ACC112 (cell line): ENCODE data around the gene TMEM120A.

Experiments used
- H2AFZ ChIP-seq: fragments of 200-600 bp; sonication (generic); one replicate; pipeline ENCODE4 v1.6.0; 2017; ENCODE audit warnings: antibody characterized with exemption, low read length; ENCODE audit not compliant: unreplicated experiment
- H3K27ac ChIP-seq: fragments of 200-600 bp; sonication (generic); 2 replicates; pipeline ENCODE4 v1.5.1; 2014; ENCODE audit warnings: low read depth, mild to moderate bottlenecking, antibody characterized with exemption, low read length, moderate library complexity
- H3K27me3 ChIP-seq: fragments of 200-600 bp; sonication (generic); 2 replicates; pipeline ENCODE4 v1.6.1; 2014; ENCODE audit warnings: mild to moderate bottlenecking, antibody characterized with exemption, low read length, moderate library complexity, mixed read lengths; ENCODE audit not compliant: insufficient read depth
- H3K36me3 ChIP-seq: fragments of 200-600 bp; sonication (generic); 2 replicates; pipeline ENCODE4 v1.6.1; 2016; ENCODE audit warnings: mild to moderate bottlenecking, antibody characterized with exemption, low read length, moderate library complexity, mixed read lengths; ENCODE audit not compliant: insufficient read depth
- H3K4me1 ChIP-seq: fragments of 200-600 bp; sonication (generic); one replicate; pipeline ENCODE4 v1.6.1; 2016; ENCODE audit warnings: low read length, mixed read lengths; ENCODE audit not compliant: insufficient read depth, unreplicated experiment, control insufficient read depth
- H3K4me3 ChIP-seq: fragments of 200-600 bp; sonication (generic); 2 replicates; pipeline ENCODE4 v1.5.1; 2014; ENCODE audit warnings: mild to moderate bottlenecking, low read depth, low read length
- H3K79me2 ChIP-seq: fragments of 200-600 bp; sonication (generic); one replicate; pipeline ENCODE4 v1.6.0; 2016; ENCODE audit warnings: low read length; ENCODE audit not compliant: control insufficient read depth, unreplicated experiment, insufficient read depth

Gene TMEM120A

DNA sequence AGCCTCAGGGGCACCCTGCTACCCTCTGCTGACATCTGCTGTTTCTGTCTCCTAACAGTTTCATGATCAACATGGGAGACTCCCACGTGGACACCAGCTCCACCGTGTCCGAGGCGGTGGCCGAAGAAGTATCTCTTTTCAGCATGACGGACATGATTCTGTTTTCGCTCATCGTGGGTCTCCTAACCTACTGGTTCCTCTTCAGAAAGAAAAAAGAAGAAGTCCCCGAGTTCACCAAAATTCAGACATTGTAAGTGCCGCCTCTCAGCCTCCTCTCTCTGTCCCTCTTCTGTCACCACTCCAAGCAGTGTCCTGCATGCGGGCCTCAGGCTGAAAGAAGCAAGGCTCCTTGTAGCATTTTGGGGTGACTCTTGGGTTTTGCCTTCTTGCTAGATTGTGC is 40.5 kb downstream of the TMEM120A start:
- Histone ChIP-seq H3K79me2 (no peaks in the 10 kb centered on the region), H3K27ac (no peak overlapping the region)

GRCh38 chr7:75953431-75953830 is 41.0 kb downstream of the TMEM120A start:
- H3K36me3 ChIP-seq, result peaks cover 10% of the 10 kb centered on the region; the same call in 1 of the 2 replicates

More for the DNA sequence above, 40.5 kb downstream of the TMEM120A start:
- peaks cover 14% of the 10 kb centered on the region; the same call in 1 of the 2 replicates for H3K36me3 ChIP-seq
- no peak overlapping the region for H3K4me3 ChIP-seq
- H3K4me1 ChIP-seq, result peaks cover 15% of the 10 kb centered on the region
- no peak overlapping the region for H2AFZ ChIP-seq
- H3K27me3 ChIP-seq, result no peaks in the 10 kb centered on the region

GRCh38 chr7:75951506-75951905 is 42.9 kb downstream of the TMEM120A start:
- peak overlapping the region; percentile 24; the same call in 1 of the 2 replicates for H3K27ac ChIP-seq

More at GRCh38 chr7:75953431-75953830, 41.0 kb downstream of the TMEM120A start:
- Histone ChIP-seq H3K27ac (no peak overlapping the region), H3K4me1 (peaks cover 15% of the 10 kb centered on the region), H3K79me2 (no peaks in the 10 kb centered on the region), H3K27me3 (no peaks in the 10 kb centered on the region), H2AFZ (no peak overlapping the region), H3K4me3 (no peak overlapping the region)

GRCh38 chr7:75950111-75950681 is 44.2 kb downstream of the TMEM120A start:
- no peak overlapping the region for H3K4me3 ChIP-seq
- peaks cover 14% of the 10 kb centered on the region for H3K4me1 ChIP-seq
- H3K27me3 ChIP-seq, result no peaks in the 10 kb centered on the region
- no peaks in the 10 kb centered on the region for H3K79me2 ChIP-seq
- no peaks in the 10 kb centered on the region for H3K36me3 ChIP-seq
- H3K27ac ChIP-seq, result no peak overlapping the region
- no peak overlapping the region for H2AFZ ChIP-seq

More at GRCh38 chr7:75951506-75951905, 42.9 kb downstream of the TMEM120A start:
- Histone ChIP-seq H3K36me3 (peaks cover 9% of the 10 kb centered on the region; the same call in 1 of the 2 replicates), H3K4me3 (no peak overlapping the region), H3K27me3 (no peaks in the 10 kb centered on the region), H2AFZ (no peak overlapping the region), H3K79me2 (no peaks in the 10 kb centered on the region), H3K4me1 (peaks cover 15% of the 10 kb centered on the region)

DNA sequence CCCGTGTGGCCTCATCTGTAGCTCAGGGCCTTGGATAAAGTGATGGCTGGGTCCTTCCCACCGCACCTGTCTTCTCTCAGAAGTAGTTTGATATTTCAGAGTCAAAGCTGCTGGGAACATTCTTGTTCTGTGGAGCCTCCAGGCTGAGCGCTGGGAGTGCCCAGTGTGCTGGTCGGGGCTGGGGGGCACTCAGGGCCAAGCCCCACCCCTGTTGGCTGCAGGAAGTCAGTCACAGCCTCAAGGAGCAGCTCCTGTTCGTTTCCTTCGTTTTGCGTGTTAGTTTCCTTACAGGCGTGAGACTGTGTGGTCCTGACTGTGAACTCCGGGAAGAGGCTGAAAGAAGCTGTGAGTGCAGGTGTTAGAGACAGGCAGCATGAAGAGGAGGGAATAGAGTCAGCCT is 46.2 kb downstream of the TMEM120A start:
- Histone ChIP-seq H2AFZ (no peak overlapping the region), H3K27me3 (no peaks in the 10 kb centered on the region), H3K4me3 (no peak overlapping the region), H3K79me2 (no peaks in the 10 kb centered on the region), H3K36me3 (no peaks in the 10 kb centered on the region), H3K4me1 (peaks cover 30% of the 10 kb centered on the region), H3K27ac (no peak overlapping the region)

DNA sequence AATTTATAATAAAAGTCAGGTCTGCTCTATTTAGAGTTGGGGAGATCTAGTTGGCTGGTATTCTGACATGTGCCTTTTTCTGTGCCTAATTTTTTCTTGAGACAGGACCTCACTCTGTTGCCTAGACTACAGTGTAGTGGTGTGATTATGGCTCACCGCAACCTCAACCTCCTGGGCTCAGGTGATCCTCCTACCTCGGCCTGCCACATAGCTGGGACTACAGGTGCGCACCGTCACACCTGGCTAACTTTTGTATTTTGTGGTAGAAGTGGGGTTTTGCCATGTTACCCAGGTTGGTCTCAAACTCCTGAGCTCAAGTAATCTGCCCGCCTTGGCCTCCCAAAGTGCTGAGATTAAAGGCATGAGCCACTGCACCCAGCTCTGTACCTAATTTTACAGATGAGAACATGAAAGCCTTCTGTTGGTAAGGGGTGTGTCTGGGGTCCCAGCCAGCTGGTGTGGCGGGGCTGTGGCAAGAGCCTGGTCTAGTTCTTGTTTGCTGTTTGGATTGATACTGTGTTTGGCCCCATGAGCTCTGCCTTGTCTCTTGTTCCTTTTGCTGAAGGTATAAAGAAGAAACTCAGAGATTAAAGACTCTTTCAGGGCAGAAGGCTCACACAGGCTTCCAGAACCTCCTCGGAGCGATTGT is 48.1 kb downstream of the TMEM120A start:
- Histone ChIP-seq H3K4me3 (no peak overlapping the region), H3K4me1 (peaks cover 26% of the 10 kb centered on the region), H3K27ac (no peak overlapping the region), H3K36me3 (no peaks in the 10 kb centered on the region), H3K79me2 (no peaks in the 10 kb centered on the region), H2AFZ (no peak overlapping the region), H3K27me3 (no peaks in the 10 kb centered on the region)

DNA sequence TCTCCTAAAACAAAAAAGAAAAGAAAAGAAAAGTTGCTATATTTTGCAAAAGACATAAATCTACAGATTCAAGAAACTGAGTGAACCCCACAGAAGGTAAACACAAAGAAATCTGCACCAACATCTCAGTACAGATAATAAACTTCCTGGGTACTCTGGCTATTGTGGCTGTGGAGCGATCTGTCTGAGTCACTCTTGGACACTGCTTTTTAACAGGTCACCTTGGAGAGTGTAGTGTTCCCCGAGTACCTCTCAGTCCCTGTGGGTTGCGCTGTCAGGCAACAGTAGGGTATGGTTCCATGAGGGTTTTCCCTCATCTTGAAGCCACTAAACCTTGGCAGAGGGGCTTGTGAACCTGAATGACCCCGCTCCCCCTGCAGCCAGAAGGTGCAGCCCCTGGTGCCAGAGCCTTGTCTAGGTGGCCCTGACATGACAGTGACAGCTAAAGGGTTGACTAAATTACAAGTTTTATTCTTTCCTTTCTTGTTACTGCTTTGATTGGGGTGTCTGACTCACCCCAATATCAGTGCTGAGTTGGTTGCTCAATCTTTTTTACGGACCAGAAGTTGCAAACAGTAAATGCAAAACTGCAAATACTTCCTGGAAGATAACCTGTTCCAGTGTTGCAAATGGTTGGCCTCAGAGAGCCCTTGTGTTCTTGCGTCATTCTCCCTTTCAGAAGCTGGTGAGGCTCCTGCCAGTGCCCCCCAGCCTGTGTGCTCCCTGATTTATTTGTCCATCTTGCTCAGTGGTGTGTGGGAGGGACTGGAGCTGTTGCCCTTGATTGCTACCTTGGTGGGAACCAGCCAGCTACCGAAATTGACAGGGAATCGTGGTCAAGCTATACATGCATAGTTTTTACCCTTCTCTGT is 48.9 kb downstream of the TMEM120A start:
- Histone ChIP-seq H3K27ac (peak overlapping the region; percentile 49), H3K79me2 (no peaks in the 10 kb centered on the region), H2AFZ (no peak overlapping the region), H3K36me3 (no peaks in the 10 kb centered on the region), H3K4me3 (no peak overlapping the region; the same call in 1 of the 2 replicates), H3K4me1 (peaks cover 25% of the 10 kb centered on the region), H3K27me3 (no peaks in the 10 kb centered on the region)

- peak overlapping the region; percentile 49; the same call in 1 of the 2 replicates for H3K27ac ChIP-seq
- no peak overlapping the region for H3K4me3 ChIP-seq
Observed at GRCh38 chr7:75944507-75944906, 49.9 kb downstream of the TMEM120A start.

GRCh38 chr7:75943864-75944263 is 50.5 kb downstream of the TMEM120A start:
- H3K79me2 ChIP-seq, result peaks cover 4% of the 10 kb centered on the region

More at GRCh38 chr7:75944507-75944906, 49.9 kb downstream of the TMEM120A start:
- Histone ChIP-seq H3K4me1 (peaks cover 25% of the 10 kb centered on the region), H2AFZ (no peak overlapping the region), H3K36me3 (no peaks in the 10 kb centered on the region), H3K79me2 (no peaks in the 10 kb centered on the region), H3K27me3 (no peaks in the 10 kb centered on the region)

DNA sequence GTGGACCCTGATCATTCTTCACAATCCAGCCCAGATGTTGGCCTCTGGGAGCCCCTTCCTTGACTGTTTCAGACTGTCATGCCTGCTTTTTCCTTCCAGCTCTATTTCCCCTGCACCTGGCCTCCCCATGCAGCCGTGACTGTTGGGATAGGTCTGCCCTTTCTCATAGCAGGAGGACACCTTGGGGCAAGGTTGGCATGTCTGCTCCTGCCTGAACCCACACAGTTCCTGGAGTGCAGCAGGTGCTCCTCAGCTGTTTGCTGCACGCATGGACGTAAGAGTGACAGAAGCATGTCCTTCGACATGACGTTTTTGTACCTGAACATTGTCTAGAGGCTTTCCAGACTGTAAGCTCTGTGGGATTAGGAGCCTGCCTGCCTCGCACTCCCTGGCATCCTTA is 55.5 kb downstream of the TMEM120A start:
- H3K27ac ChIP-seq, result peak overlapping the region; percentile 65; the same call in 1 of the 2 replicates
- H2AFZ ChIP-seq, result no peak overlapping the region
- H3K4me3 ChIP-seq, result no peak overlapping the region
- peaks cover 27% of the 10 kb centered on the region for H3K4me1 ChIP-seq
- peaks cover 16% of the 10 kb centered on the region for H3K79me2 ChIP-seq
- no peaks in the 10 kb centered on the region; the same call in 1 of the 2 replicates for H3K36me3 ChIP-seq
- H3K27me3 ChIP-seq, result no peaks in the 10 kb centered on the region

More at GRCh38 chr7:75943864-75944263, 50.5 kb downstream of the TMEM120A start:
- Histone ChIP-seq H3K4me3 (no peak overlapping the region), H2AFZ (no peak overlapping the region), H3K36me3 (no peaks in the 10 kb centered on the region; the same call in 1 of the 2 replicates), H3K27ac (0 out of 2 replicates have a peak overlapping the region, but pooled peaks have one; percentile 0), H3K4me1 (peaks cover 25% of the 10 kb centered on the region), H3K27me3 (no peaks in the 10 kb centered on the region)
